Measurements from ENCODE around the gene CCDC90B.
"Not testable (repeated sequence)": the region's sequence is repeated elsewhere in the genome, so short reads cannot be mapped to it uniquely, and the experiment has no call there.

CCDC90B gene

GRCh38 chr11:83285771-83286528 is at the start of gene CCDC90B:
CCDC90B (minus strand) TSS chr11:83286367; CDS start chr11:83285972, 395 bp downstream.
- peak; percentile 98 for DNase-seq (ENCODE audit: low read depth)

- no peak for DNase-seq (ENCODE audit: low read depth)
Observed at GRCh38 chr11:83335446-83336070, 49.4 kb upstream of the CCDC90B start.

- DNase-seq (ENCODE audit: low read depth) = no peak
Observed at GRCh38 chr11:83330303-83330702, 44.1 kb upstream of the CCDC90B start.

- no peak for DNase-seq (ENCODE audit: low read depth)
Observed at GRCh38 chr11:83326326-83326725, 40.2 kb upstream of the CCDC90B start.

GRCh38 chr11:83319346-83319745 is 33.2 kb upstream of the CCDC90B start:
- DNase-seq (ENCODE audit: low read depth) = no peak

GRCh38 chr11:83318931-83319330 is 32.8 kb upstream of the CCDC90B start:
- no peak for DNase-seq (ENCODE audit: low read depth)

- no peak for DNase-seq (ENCODE audit: low read depth)
Observed at GRCh38 chr11:83317757-83318690, 31.9 kb upstream of the CCDC90B start.

GRCh38 chr11:83316897-83317268 is 30.7 kb upstream of the CCDC90B start:
- not testable (repeated sequence) for DNase-seq (ENCODE audit: low read depth)

GRCh38 chr11:83316143-83316896 is 30.2 kb upstream of the CCDC90B start:
- DNase-seq (ENCODE audit: low read depth) = not testable (repeated sequence)

- no peak for DNase-seq (ENCODE audit: low read depth)
Observed at GRCh38 chr11:83312430-83312829, 26.3 kb upstream of the CCDC90B start.

- no peak for DNase-seq (ENCODE audit: low read depth)
Observed at GRCh38 chr11:83311701-83312100, 25.5 kb upstream of the CCDC90B start.

- no peak for DNase-seq (ENCODE audit: low read depth)
Observed at GRCh38 chr11:83310718-83311117, 24.6 kb upstream of the CCDC90B start.

- not testable (repeated sequence) for DNase-seq (ENCODE audit: low read depth)
Observed at GRCh38 chr11:83308536-83308935, 22.4 kb upstream of the CCDC90B start.

GRCh38 chr11:83306200-83307080 is 20.3 kb upstream of the CCDC90B start:
- no peak for DNase-seq (ENCODE audit: low read depth)

- no peak for DNase-seq (ENCODE audit: low read depth)
Observed at GRCh38 chr11:83303316-83303715, 17.1 kb upstream of the CCDC90B start.

GRCh38 chr11:83302151-83302550 is 16.0 kb upstream of the CCDC90B start:
- DNase-seq (ENCODE audit: low read depth) = no peak

- DNase-seq (ENCODE audit: low read depth) = no peak
Observed at GRCh38 chr11:83299681-83300080, 13.5 kb upstream of the CCDC90B start.

GRCh38 chr11:83294208-83294607 is 8.0 kb upstream of the CCDC90B start:
- no peak for DNase-seq (ENCODE audit: low read depth)

- DNase-seq (ENCODE audit: low read depth) = no peak
Observed at GRCh38 chr11:83293457-83293774, 7.2 kb upstream of the CCDC90B start.

- peak; percentile 73 for DNase-seq (ENCODE audit: low read depth)
Observed at GRCh38 chr11:83292709-83293456, 6.7 kb upstream of the CCDC90B start.
